Adrenal gland (tissue), 12 donors: ENCODE results near the gene GOLGA6D. TPM values are rescaled to one million over a fixed set of nuclear protein-coding genes. Genes with fewer than 3 reads are reported as not detected.
"Not testable (repeated sequence)": the region's sequence is repeated elsewhere in the genome, so short reads cannot be mapped to it uniquely, and the experiment has no call there.

ENCODE experiments used
- DNase-seq, 7 donors: peaks; one replicate each; pipeline ENCODE4 v3.0.0-alpha.2; 2019 to 2020
- H3K27ac ChIP-seq, 5 donors: fragments of 200-600 bp; sonication (generic) in 4 of 5; 1 replicate in 3 of 5; 2 replicates in 2 of 5; pipeline versions ENCODE4 v1.5.1 to v1.8.0; 2016 to 2020; ENCODE audit warnings: mild to moderate bottlenecking in 1 of 5
- H3K27me3 ChIP-seq: fragments of 200-600 bp; 2 replicates; pipeline ENCODE4 v1.8.0; 2021
- H3K36me3 ChIP-seq, 2 donors: fragments of 200-600 bp; replicated peaks in 1 of 2; 1 replicate in 1 of 2; 2 replicates in 1 of 2; pipeline versions ENCODE4 v1.5.1 to v1.8.0; 2018 to 2022
- H3K4me1 ChIP-seq, 2 donors: fragments of 200-600 bp; replicated peaks in 1 of 2; 1 replicate in 1 of 2; 2 replicates in 1 of 2; pipeline versions ENCODE4 v1.5.1 to v1.8.0; 2018 to 2021
- H3K4me3 ChIP-seq, 4 donors: fragments of 200-600 bp; sonication (generic) in 3 of 4; one replicate each; pipeline ENCODE4 v1.5.1; 2016 to 2018
- H3K9me3 ChIP-seq, 3 donors: fragments of 200-600 bp; sonication (generic) in 1 of 3; replicated peaks in 1 of 3; 1 replicate in 2 of 3; 2 replicates in 1 of 3; pipeline versions ENCODE4 v1.5.1 to v1.8.0; 2016 to 2021
- CTCF ChIP-seq, 6 experiments: fragments of 450-650 bp in 4 of 6; fragments of 200-600 bp in 2 of 6; sonication (generic) in 1 of 6; IDR thresholded peaks; 1 replicate in 5 of 6; 2 replicates in 1 of 6; pipeline versions ENCODE4 v1.5.1 to v1.8.0; 2016 to 2021; ENCODE audit warnings: antibody characterized with exemption in 6 of 6, mild to moderate bottlenecking in 2 of 6, moderate library complexity in 1 of 6
- POLR2A ChIP-seq, 2 donors: fragments of 450-650 bp; IDR thresholded peaks; one replicate each; pipeline ENCODE4 v1.6.1; 2017; ENCODE audit warnings: antibody characterized with exemption in 2 of 2, mild to moderate bottlenecking in 2 of 2, moderate library complexity in 1 of 2
- WGBS, 4 donors: extraction: QIAGEN DNeasy Blood & Tissue Kit in 2 of 4; methylation state at CpG; one replicate each; pipeline versions ENCODE4 v1.1.5 to v1.1.7; 2013 to 2017; 5-methylcytosine and 5-hydroxymethylcytosine counted together
- intact Hi-C, 2 donors: fragments of 100-400 bp; cut with DNase I; formaldehyde crosslinking; loops; one replicate each; pipeline versions ENCODE4 v1.14.1 to v1.15.0; 2022 to 2023
- polyA plus RNA-seq, 3 donors: library from polyadenylated mRNA; stranded (reverse); fragments of 200-250 nt in 2 of 3; fragments of 350-450 nt in 1 of 3; fragmentation: Illumina TruSeq in 1 of 3; extraction: RNeasy Lipid Tissue Mini Kit (QIAGEN cat#74804) in 1 of 3; gene quantifications; one replicate each; pipeline ENCODE4 v1.2.3, GENCODE V29; 2013 to 2014
- total RNA-seq, 9 donors: library from RNA; depleted of rRNA in 4 of 9; stranded (reverse); fragments of >200 nt in 4 of 9; fragments of 120-200 nt in 1 of 9; fragmentation: NEBNext Ultra II Directional in 1 of 9; extraction: Animal tissue kit (Norgen Biotek cat#: 25700) in 1 of 9; gene quantifications; one replicate each; pipeline versions ENCODE4 v1.1.0 to v1.2.4, GENCODE V29; 2013 to 2023
- donor health status: healthy with polysubstance abuse.
- donor health status: Bipolar disorder and iron deficiency.
- donor health status: DM: yes; HTN: yes; CAD: no.
- donor health status: DM: no; HTN: no; CAD: no.
- donor health status: DM: no; HTN: no; CAD: no.
- donor health status: DM: yes; HTN: yes; CAD: no.

Gene GOLGA6D
- total and polyA plus RNA-seq, 12 donors: 0.08 to 0.22 (median 0.15) TPM; not detected in 9

GRCh38 chr15:75235760-75236729 lies 46.6 kb upstream of the GOLGA6D start:
- intact Hi-C loops: no loop called here

GRCh38 chr15:75237316-75237982 lies 45.2 kb upstream of the GOLGA6D start:
- peak in 3 of 7 donors; percentile 2 to 9 (median 6) for DNase-seq
- Histone ChIP-seq H3K36me3 (no peaks in the 10 kb centered on the region), H3K27ac (no peak overlapping the region), H3K4me1 (no peaks in the 10 kb centered on the region), H3K27me3 (no peaks in the 10 kb centered on the region), H3K9me3 (no peaks in the 10 kb centered on the region), H3K4me3 (no peak overlapping the region)
- 73 to 79% (median 79%) methylated on average over 3 to 11 of the region's 11 CpGs for WGBS, 4 donors
- intact Hi-C loops: no loop called here
- no peak for TF ChIP-seq POLR2A (IDR thresholded peaks at IDR 0.05)
- no peak for TF ChIP-seq CTCF (IDR thresholded peaks at IDR 0.05)

More at GRCh38 chr15:75235760-75236729, 46.6 kb upstream of the GOLGA6D start:
- H3K4me3 ChIP-seq: no peak overlapping the region
- no peaks in the 10 kb centered on the region for H3K36me3 ChIP-seq
- no peak for TF ChIP-seq CTCF (IDR thresholded peaks at IDR 0.05)
- no peak for TF ChIP-seq POLR2A (IDR thresholded peaks at IDR 0.05)
- WGBS, 4 donors: 87 to 94% (median 88%) methylated on average over 10 to 11 of the region's 11 CpGs
- no peaks in the 10 kb centered on the region for H3K9me3 ChIP-seq
- H3K27me3 ChIP-seq: no peaks in the 10 kb centered on the region
- DNase-seq: peak in 4 of 7 donors; percentile 4 to 58 (median 8)
- H3K4me1 ChIP-seq: no peaks in the 10 kb centered on the region
- H3K27ac ChIP-seq: no peak overlapping the region

GRCh38 chr15:75238150-75238549 lies 44.5 kb upstream of the GOLGA6D start:
- Histone ChIP-seq H3K27me3 (no peaks in the 10 kb centered on the region), H3K4me1 (no peaks in the 10 kb centered on the region), H3K27ac (no peak overlapping the region), H3K4me3 (no peak overlapping the region), H3K9me3 (no peaks in the 10 kb centered on the region), H3K36me3 (no peaks in the 10 kb centered on the region)
- WGBS, 4 donors: 69 to 85% (median 76%) methylated on average over 3 to 5 of the region's 5 CpGs
- peak in 3 of 7 donors; percentile 3 to 7 (median 5) for DNase-seq
- TF ChIP-seq POLR2A (IDR thresholded peaks at IDR 0.05) (no peak), CTCF (IDR thresholded peaks at IDR 0.05) (no peak)
- intact Hi-C loops: no loop called here

DNA sequence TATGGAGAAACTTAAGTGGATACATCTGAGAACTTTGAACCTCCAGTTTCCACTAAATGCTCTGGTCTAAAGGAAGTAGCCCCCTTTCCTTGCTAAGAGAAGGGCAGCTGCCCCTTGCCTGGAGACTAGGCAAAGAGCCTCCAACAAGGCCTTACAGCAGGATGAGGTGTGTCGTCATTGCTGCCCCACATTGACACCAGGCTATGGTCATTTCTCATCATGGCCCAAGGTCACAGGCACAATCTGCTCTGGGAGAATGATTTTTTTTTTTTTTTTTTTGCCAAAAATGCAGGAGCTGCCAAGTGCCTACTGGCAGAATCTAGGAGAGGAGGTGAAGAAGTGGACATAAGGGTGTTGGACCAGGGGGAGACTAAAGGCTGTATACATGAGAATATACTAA lies 36.9 kb upstream of the GOLGA6D start:
- peak in 6 of 7 donors; percentile 71 to 90 (median 78) for DNase-seq

GRCh38 chr15:75248991-75249390 lies 33.6 kb upstream of the GOLGA6D start:
- H3K36me3 ChIP-seq, H3K27me3 ChIP-seq, intact Hi-C loops, DNase-seq, H3K4me3 ChIP-seq, H3K4me1 ChIP-seq, H3K9me3 ChIP-seq, H3K27ac ChIP-seq: not testable (repeated sequence)
- WGBS, 4 donors: 72 to 82% (median 79%) methylated on average over 6 of the region's 6 CpGs

More for the DNA sequence above, 36.9 kb upstream of the GOLGA6D start:
- WGBS, 4 donors: 29 to 63% (median 44%) methylated on average over 1 of the region's 1 CpG
- H3K27me3 ChIP-seq, H3K36me3 ChIP-seq, H3K4me1 ChIP-seq, intact Hi-C loops, H3K9me3 ChIP-seq, H3K4me3 ChIP-seq, H3K27ac ChIP-seq: not testable (repeated sequence)
